Kidney (tissue), 14 donors: ENCODE data around the gene CDK8. TPM values are rescaled to one million over a fixed set of nuclear protein-coding genes. Genes with fewer than 3 reads are reported as not detected.

ENCODE experiments used
- DNase-seq, 5 donors: peaks; one replicate each; pipeline ENCODE4 v3.0.0-alpha.2; 2013 to 2020
- FAIRE-seq: peaks from 2 replicates; lab custom pipeline; 2012; peaks lifted over from hg19 to GRCh38; lab: Jason Lieb, UNC
- H3K27ac ChIP-seq, 2 donors: one replicate each; pipeline ENCODE4 v1.7.0; 2013; ENCODE audit warnings: low read depth in 2 of 2, low read length in 2 of 2, inconsistent platforms in 1 of 2
- H3K27me3 ChIP-seq: one replicate; pipeline ENCODE4 v1.7.1; 2013; ENCODE audit warnings: low read length, inconsistent platforms; ENCODE audit not compliant: control insufficient read depth, insufficient read depth
- H3K36me3 ChIP-seq, 3 donors: one replicate each; pipeline versions ENCODE4 v1.7.0 to v1.7.1; 2013; ENCODE audit warnings: low read length in 3 of 3, control low read depth in 1 of 3, inconsistent platforms in 1 of 3; ENCODE audit not compliant: insufficient read depth in 3 of 3, control insufficient read depth in 2 of 3
- H3K4me1 ChIP-seq, 3 donors: one replicate each; pipeline versions ENCODE4 v1.7.0 to v1.7.1; 2013; ENCODE audit warnings: low read length in 3 of 3, inconsistent platforms in 1 of 3, low read depth in 1 of 3; ENCODE audit not compliant: control insufficient read depth in 2 of 3, insufficient read depth in 2 of 3
- H3K4me3 ChIP-seq, 3 donors: one replicate each; pipeline versions ENCODE4 v1.7.0 to v1.8.1; 2013; ENCODE audit warnings: low read length in 3 of 3, control low read depth in 1 of 3, inconsistent platforms in 1 of 3
- H3K9ac ChIP-seq, 3 donors: one replicate each; pipeline versions ENCODE4 v1.7.0 to v1.7.1; 2013; ENCODE audit warnings: low read length in 3 of 3, control low read depth in 1 of 3, inconsistent platforms in 1 of 3
- H3K9me3 ChIP-seq, 3 donors: one replicate each; pipeline versions ENCODE4 v1.7.0 to v1.7.1; 2013; ENCODE audit warnings: low read length in 3 of 3, control low read depth in 1 of 3, inconsistent platforms in 1 of 3; ENCODE audit not compliant: control insufficient read depth in 2 of 3, insufficient read depth in 1 of 3
- intact Hi-C: fragments of 100-400 bp; cut with DNase I; formaldehyde crosslinking; loops from one replicate; pipeline ENCODE4 v1.11.1; 2022
- polyA plus RNA-seq: library from polyadenylated mRNA; stranded (reverse); fragments of 350-450 nt; fragmentation: Illumina TruSeq; extraction: RNeasy Lipid Tissue Mini Kit (QIAGEN cat#74804); gene quantifications from one replicate; pipeline ENCODE4 v1.2.3, GENCODE V29; 2014; ENCODE audit warnings: low read depth, low replicate concordance; ENCODE audit not compliant: insufficient read depth
- total RNA-seq: library from RNA; stranded (reverse); fragmentation: NEBNext Ultra II Directional; extraction: Animal tissue kit (Norgen Biotek cat#: 25700); gene quantifications from one replicate; pipeline ENCODE4 v1.2.1, GENCODE V29; 2021
- TF ChIP-seq, protein P1 (sequence below): IDR thresholded peaks from 3 replicates; pipeline ENCODE4 v1.5.1; 2012; ENCODE audit warnings: mild to moderate bottlenecking, moderate library complexity, borderline replicate concordance; ENCODE audit not compliant: insufficient read depth; ENCODE audit errors: extremely low read depth
- donor health status: control.
- donor health status: control.
- donor health status: control.
- donor health status: control.
- donor health status: control.
- donor health status: DM: yes; HTN: yes; CAD: no.
- donor health status: Normal renal cell carcinoma (clear cell type).

Gene CDK8
- total and polyA plus RNA-seq, 2 donors from 2014 or later = 10.4 to 11.2 TPM

GRCh38 chr13:26255691-26256277 is 1.9 kb downstream of the CDK8 start:
- H3K27me3 ChIP-seq = no peaks in the 10 kb centered on the region
- no peaks in the 10 kb centered on the region for H3K9me3 ChIP-seq
- peak overlapping the region; percentile 23 to 83 (median 80) for H3K4me3 ChIP-seq
- intact Hi-C loops = no loop called here
- peaks cover 0 to 7% (median 0%) of the 10 kb centered on the region in 3 donors for H3K4me1 ChIP-seq
- TF ChIP-seq, protein P1, sequence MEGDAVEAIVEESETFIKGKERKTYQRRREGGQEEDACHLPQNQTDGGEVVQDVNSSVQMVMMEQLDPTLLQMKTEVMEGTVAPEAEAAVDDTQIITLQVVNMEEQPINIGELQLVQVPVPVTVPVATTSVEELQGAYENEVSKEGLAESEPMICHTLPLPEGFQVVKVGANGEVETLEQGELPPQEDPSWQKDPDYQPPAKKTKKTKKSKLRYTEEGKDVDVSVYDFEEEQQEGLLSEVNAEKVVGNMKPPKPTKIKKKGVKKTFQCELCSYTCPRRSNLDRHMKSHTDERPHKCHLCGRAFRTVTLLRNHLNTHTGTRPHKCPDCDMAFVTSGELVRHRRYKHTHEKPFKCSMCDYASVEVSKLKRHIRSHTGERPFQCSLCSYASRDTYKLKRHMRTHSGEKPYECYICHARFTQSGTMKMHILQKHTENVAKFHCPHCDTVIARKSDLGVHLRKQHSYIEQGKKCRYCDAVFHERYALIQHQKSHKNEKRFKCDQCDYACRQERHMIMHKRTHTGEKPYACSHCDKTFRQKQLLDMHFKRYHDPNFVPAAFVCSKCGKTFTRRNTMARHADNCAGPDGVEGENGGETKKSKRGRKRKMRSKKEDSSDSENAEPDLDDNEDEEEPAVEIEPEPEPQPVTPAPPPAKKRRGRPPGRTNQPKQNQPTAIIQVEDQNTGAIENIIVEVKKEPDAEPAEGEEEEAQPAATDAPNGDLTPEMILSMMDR = no peak
- peak overlapping the region; percentile 13 to 33 (median 22) for H3K9ac ChIP-seq
- no peaks in the 10 kb centered on the region for H3K36me3 ChIP-seq
- FAIRE-seq (no peak), DNase-seq (peak in 1 of 5 donors; percentile 40)
- no peak overlapping the region for H3K27ac ChIP-seq

DNA sequence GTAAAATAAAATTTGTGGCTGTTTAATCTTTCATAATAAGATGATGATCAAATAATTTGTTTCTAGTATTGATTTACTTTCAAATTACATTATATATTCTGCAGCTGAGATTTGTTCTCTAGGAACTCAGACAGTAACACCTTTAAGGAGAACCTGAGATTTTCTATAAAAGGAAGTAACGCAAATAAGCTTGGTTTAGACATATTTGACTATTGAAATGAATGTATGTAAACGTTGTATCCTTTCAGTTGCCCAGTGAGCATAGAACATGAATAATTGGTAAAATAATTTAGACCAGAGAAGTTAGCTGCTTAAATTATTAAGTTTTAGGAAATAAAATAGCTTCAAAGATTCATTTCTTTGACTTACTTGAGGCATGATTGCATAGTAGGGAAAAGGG is 3.1 kb downstream of the CDK8 start:
- Histone ChIP-seq H3K27me3 (no peaks in the 10 kb centered on the region), H3K9ac (no peak overlapping the region), H3K4me1 (peaks cover 0 to 7% (median 0%) of the 10 kb centered on the region in 3 donors), H3K4me3 (no peak overlapping the region), H3K9me3 (no peaks in the 10 kb centered on the region), H3K36me3 (no peaks in the 10 kb centered on the region), H3K27ac (no peak overlapping the region)
- FAIRE-seq (no peak), DNase-seq (no peak)
- intact Hi-C loops = no loop called here
- TF ChIP-seq, protein P1 = no peak

DNA sequence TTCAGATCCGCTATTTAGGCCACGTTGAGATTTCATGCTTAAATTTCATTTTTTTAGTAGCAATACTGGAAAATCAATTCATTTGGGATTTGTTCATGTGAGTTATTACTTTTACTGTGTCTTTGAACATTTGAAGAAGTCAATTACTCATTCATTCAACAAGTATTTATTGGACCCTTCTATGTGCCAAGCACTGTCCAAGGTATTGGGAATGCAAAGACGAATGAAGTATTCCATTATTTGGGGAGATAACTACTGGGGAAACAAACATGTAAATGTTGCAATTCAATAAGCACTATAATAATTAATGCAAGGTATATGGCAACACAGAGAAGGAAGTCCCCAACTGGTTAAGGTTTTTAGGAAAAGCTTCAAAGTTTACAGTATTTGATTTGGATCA is 5.7 kb downstream of the CDK8 start:
- Histone ChIP-seq H3K27ac (no peak overlapping the region), H3K9me3 (no peaks in the 10 kb centered on the region), H3K9ac (no peak overlapping the region), H3K4me1 (peaks cover 0 to 7% (median 0%) of the 10 kb centered on the region in 3 donors), H3K36me3 (no peaks in the 10 kb centered on the region), H3K4me3 (no peak overlapping the region), H3K27me3 (no peaks in the 10 kb centered on the region)
- FAIRE-seq = no peak
- TF ChIP-seq, protein P1 = no peak
- intact Hi-C loops = no loop called here
- DNase-seq = no peak
